GM12878 (cell line): ENCODE results near the gene UBE2L6. TPM values are rescaled to one million over a fixed set of nuclear protein-coding genes. Genes with fewer than 3 reads are reported as not detected.

Source experiments
- ESRRA ChIP-seq: IDR thresholded peaks from 2 replicates; pipeline ENCODE4 v1.6.1; 2012; ENCODE audit warnings: mild to moderate bottlenecking, low read length, improper control_type of control experiment
- MXI1 ChIP-seq: fragments of 150-350 bp; IDR thresholded peaks from 2 replicates; pipeline ENCODE4 v1.6.1; 2011; ENCODE audit warnings: low read depth, mild to moderate bottlenecking, inconsistent platforms, low read length, improper control_type of control experiment
- ZNF622 ChIP-seq: fragments of 450-650 bp; IDR thresholded peaks from 2 replicates; pipeline ENCODE4 v1.6.1; 2017; ENCODE audit warnings: mild to moderate bottlenecking, inconsistent platforms
- polyA plus RNA-seq, 11 experiments: library from polyadenylated mRNA; depleted of rRNA in 4 of 11; unstranded in 6 of 11; stranded (reverse) in 5 of 11; fragments of >200 nt; fragmentation: Nextera tagmentation in 4 of 11; fragmentation: Illumina TruSeq in 1 of 11; extraction: Ambion mirVana in 4 of 11; extraction: Trizol in 1 of 11; gene quantifications; 1 replicate in 1 of 11; 2 replicates in 10 of 11; pipeline versions ENCODE4 v1.2.1 to v1.2.3, GENCODE V29; 2011 to 2016; ENCODE audit warnings: inconsistent platforms in 2 of 11, missing spikeins in 2 of 11, low read depth in 1 of 11
- total RNA-seq, 4 experiments: library from RNA; depleted of rRNA in 3 of 4; stranded (reverse); fragments of >200 nt in 3 of 4; fragmentation: Illumina TruSeq in 1 of 4; extraction: Trizol in 1 of 4; gene quantifications; 2 replicates each; pipeline versions ENCODE4 v1.2.1 to v1.2.3, GENCODE V29; 2013 to 2021
- TF ChIP-seq, protein P1 (sequence below): fragments of 450-650 bp; IDR thresholded peaks from 2 replicates; pipeline ENCODE4 v1.6.1; 2014; ENCODE audit warnings: mild to moderate bottlenecking
- TF ChIP-seq, protein P2 (sequence below): IDR thresholded peaks from 2 replicates; pipeline ENCODE4 v1.6.1; 2012; ENCODE audit warnings: improper control_type of control experiment, low read depth, low read length; ENCODE audit not compliant: insufficient replicate concordance

The UBE2L6 gene
- total and polyA plus RNA-seq, 10 of the 15 experiments (the other 5 are each of a cell fraction or from before 2014, with no cell fraction given) = 114 to 295 (median 173) TPM

DNA sequence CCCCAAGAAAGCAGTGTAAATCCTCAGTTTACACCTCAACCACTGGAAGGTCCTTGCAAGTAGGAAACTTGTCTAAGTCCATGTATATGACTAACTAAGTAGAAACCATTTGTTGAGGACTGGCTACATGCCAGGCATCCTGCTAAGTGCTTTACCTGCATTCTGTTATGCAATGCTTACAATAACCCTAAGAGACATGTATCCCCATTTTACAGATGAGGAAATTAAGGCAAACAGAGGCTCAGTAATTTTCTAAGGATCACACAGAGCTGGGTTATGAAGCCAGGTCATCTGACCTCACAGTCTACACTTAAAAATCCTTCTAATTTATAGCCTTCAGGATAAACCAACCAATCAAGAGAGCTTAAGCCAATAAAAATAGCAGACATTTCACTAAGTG is 38.5 kb downstream of the UBE2L6 start (continued):
- TF ChIP-seq MXI1 = no peak
- TF ChIP-seq, protein P1, sequence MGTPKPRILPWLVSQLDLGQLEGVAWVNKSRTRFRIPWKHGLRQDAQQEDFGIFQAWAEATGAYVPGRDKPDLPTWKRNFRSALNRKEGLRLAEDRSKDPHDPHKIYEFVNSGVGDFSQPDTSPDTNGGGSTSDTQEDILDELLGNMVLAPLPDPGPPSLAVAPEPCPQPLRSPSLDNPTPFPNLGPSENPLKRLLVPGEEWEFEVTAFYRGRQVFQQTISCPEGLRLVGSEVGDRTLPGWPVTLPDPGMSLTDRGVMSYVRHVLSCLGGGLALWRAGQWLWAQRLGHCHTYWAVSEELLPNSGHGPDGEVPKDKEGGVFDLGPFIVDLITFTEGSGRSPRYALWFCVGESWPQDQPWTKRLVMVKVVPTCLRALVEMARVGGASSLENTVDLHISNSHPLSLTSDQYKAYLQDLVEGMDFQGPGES = no peak
- TF ChIP-seq, protein P2, sequence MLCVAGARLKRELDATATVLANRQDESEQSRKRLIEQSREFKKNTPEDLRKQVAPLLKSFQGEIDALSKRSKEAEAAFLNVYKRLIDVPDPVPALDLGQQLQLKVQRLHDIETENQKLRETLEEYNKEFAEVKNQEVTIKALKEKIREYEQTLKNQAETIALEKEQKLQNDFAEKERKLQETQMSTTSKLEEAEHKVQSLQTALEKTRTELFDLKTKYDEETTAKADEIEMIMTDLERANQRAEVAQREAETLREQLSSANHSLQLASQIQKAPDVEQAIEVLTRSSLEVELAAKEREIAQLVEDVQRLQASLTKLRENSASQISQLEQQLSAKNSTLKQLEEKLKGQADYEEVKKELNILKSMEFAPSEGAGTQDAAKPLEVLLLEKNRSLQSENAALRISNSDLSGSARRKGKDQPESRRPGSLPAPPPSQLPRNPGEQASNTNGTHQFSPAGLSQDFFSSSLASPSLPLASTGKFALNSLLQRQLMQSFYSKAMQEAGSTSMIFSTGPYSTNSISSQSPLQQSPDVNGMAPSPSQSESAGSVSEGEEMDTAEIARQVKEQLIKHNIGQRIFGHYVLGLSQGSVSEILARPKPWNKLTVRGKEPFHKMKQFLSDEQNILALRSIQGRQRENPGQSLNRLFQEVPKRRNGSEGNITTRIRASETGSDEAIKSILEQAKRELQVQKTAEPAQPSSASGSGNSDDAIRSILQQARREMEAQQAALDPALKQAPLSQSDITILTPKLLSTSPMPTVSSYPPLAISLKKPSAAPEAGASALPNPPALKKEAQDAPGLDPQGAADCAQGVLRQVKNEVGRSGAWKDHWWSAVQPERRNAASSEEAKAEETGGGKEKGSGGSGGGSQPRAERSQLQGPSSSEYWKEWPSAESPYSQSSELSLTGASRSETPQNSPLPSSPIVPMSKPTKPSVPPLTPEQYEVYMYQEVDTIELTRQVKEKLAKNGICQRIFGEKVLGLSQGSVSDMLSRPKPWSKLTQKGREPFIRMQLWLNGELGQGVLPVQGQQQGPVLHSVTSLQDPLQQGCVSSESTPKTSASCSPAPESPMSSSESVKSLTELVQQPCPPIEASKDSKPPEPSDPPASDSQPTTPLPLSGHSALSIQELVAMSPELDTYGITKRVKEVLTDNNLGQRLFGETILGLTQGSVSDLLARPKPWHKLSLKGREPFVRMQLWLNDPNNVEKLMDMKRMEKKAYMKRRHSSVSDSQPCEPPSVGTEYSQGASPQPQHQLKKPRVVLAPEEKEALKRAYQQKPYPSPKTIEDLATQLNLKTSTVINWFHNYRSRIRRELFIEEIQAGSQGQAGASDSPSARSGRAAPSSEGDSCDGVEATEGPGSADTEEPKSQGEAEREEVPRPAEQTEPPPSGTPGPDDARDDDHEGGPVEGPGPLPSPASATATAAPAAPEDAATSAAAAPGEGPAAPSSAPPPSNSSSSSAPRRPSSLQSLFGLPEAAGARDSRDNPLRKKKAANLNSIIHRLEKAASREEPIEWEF = no peak
- TF ChIP-seq ESRRA = no peak
- TF ChIP-seq ZNF622 = no peak
